ENCODE data around the gene ZNF524. TPM values are rescaled to one million over a fixed set of nuclear protein-coding genes. Genes with fewer than 3 reads are reported as not detected.

Gene ZNF524
- total RNA-seq, 2 donors from 2014 or later = 10.6 to 14.7 TPM

- Mint-ChIP-seq H3K27ac (no peak overlapping the region), H3K4me3 (no peak overlapping the region), H3K9me3 (no peaks in the 10 kb centered on the region), H3K4me1 (ENCODE audit: low read depth in 2 of 2) (peaks cover 20 to 37% of the 10 kb centered on the region in 2 donors), H3K36me3 (peaks cover 4% of the 10 kb centered on the region), H3K27me3 (no peaks in the 10 kb centered on the region)
- ATAC-seq (no peak), DNase-seq (ENCODE audit: low spot score) (no peak)
Measured at GRCh38 chr19:55613396-55613795, 13.3 kb downstream of the ZNF524 start.

GRCh38 chr19:55613930-55614710 lies 14.0 kb downstream of the ZNF524 start:
- Mint-ChIP-seq H3K4me1 (ENCODE audit: low read depth in 2 of 2) (peaks cover 16 to 33% of the 10 kb centered on the region in 2 donors), H3K4me3 (no peak overlapping the region), H3K9me3 (no peaks in the 10 kb centered on the region), H3K36me3 (peaks cover 4% of the 10 kb centered on the region), H3K27me3 (no peaks in the 10 kb centered on the region), H3K27ac (no peak overlapping the region)
- ATAC-seq (no peak), DNase-seq (ENCODE audit: low spot score) (no peak)

GRCh38 chr19:55614711-55615542 lies 14.8 kb downstream of the ZNF524 start:
- no peak overlapping the region for H3K27ac Mint-ChIP-seq
- no peaks in the 10 kb centered on the region for H3K27me3 Mint-ChIP-seq

GRCh38 chr19:55615543-55616394 lies 15.7 kb downstream of the ZNF524 start:
- H3K27ac Mint-ChIP-seq = no peak overlapping the region
- ATAC-seq (no peak), DNase-seq (ENCODE audit: low spot score) (no peak)
- H3K4me3 Mint-ChIP-seq = no peak overlapping the region
- H3K9me3 Mint-ChIP-seq = no peaks in the 10 kb centered on the region
- no peaks in the 10 kb centered on the region for H3K27me3 Mint-ChIP-seq
- peaks cover 4% of the 10 kb centered on the region for H3K36me3 Mint-ChIP-seq
- H3K4me1 Mint-ChIP-seq (ENCODE audit: low read depth in 2 of 2) = peaks cover 19 to 28% of the 10 kb centered on the region in 2 donors

More at GRCh38 chr19:55614711-55615542, 14.8 kb downstream of the ZNF524 start:
- DNase-seq (ENCODE audit: low spot score) = no peak
- Mint-ChIP-seq H3K9me3 (no peaks in the 10 kb centered on the region), H3K4me1 (ENCODE audit: low read depth in 2 of 2) (peaks cover 13 to 25% of the 10 kb centered on the region in 2 donors), H3K36me3 (peaks cover 4% of the 10 kb centered on the region), H3K4me3 (no peak overlapping the region)
- ATAC-seq = no peak

- H3K9me3 Mint-ChIP-seq = no peaks in the 10 kb centered on the region
- peaks cover 21 to 23% of the 10 kb centered on the region in 2 donors for H3K4me1 Mint-ChIP-seq (ENCODE audit: low read depth in 2 of 2)
- no peaks in the 10 kb centered on the region for H3K27me3 Mint-ChIP-seq
- peaks cover 4% of the 10 kb centered on the region for H3K36me3 Mint-ChIP-seq
- H3K27ac Mint-ChIP-seq = no peak overlapping the region
- ATAC-seq (no peak), DNase-seq (ENCODE audit: low spot score) (no peak)
- no peak overlapping the region for H3K4me3 Mint-ChIP-seq
Measured at GRCh38 chr19:55616395-55616875, 16.3 kb downstream of the ZNF524 start.

- DNase-seq (ENCODE audit: low spot score) = no peak
- peaks cover 4% of the 10 kb centered on the region for H3K36me3 Mint-ChIP-seq
- no peaks in the 10 kb centered on the region for H3K9me3 Mint-ChIP-seq
- no peak overlapping the region for H3K27ac Mint-ChIP-seq
- H3K4me3 Mint-ChIP-seq = no peak overlapping the region
- H3K4me1 Mint-ChIP-seq (ENCODE audit: low read depth in 2 of 2) = peaks cover 16 to 18% of the 10 kb centered on the region in 2 donors
- no peaks in the 10 kb centered on the region for H3K27me3 Mint-ChIP-seq
- ATAC-seq = no peak
Measured at GRCh38 chr19:55617426-55617825, 17.3 kb downstream of the ZNF524 start.

GRCh38 chr19:55618426-55618825 lies 18.3 kb downstream of the ZNF524 start:
- no peaks in the 10 kb centered on the region for H3K27me3 Mint-ChIP-seq
- DNase-seq (ENCODE audit: low spot score) (no peak), ATAC-seq (no peak)
- H3K9me3 Mint-ChIP-seq = no peaks in the 10 kb centered on the region
- peaks cover 4% of the 10 kb centered on the region for H3K36me3 Mint-ChIP-seq
- no peak overlapping the region for H3K4me3 Mint-ChIP-seq
- peaks cover 15% of the 10 kb centered on the region in 2 donors for H3K4me1 Mint-ChIP-seq (ENCODE audit: low read depth in 2 of 2)
- no peak overlapping the region for H3K27ac Mint-ChIP-seq

GRCh38 chr19:55619286-55619685 lies 19.2 kb downstream of the ZNF524 start:
- H3K4me1 Mint-ChIP-seq (ENCODE audit: low read depth in 2 of 2) = peaks cover 22% of the 10 kb centered on the region in 2 donors
- ATAC-seq = no peak
- H3K36me3 Mint-ChIP-seq = peaks cover 4% of the 10 kb centered on the region
- H3K27ac Mint-ChIP-seq = peak overlapping the region in 1 of 2 donors; percentile 36
- H3K4me3 Mint-ChIP-seq = no peak overlapping the region
- H3K9me3 Mint-ChIP-seq = no peaks in the 10 kb centered on the region
- no peaks in the 10 kb centered on the region for H3K27me3 Mint-ChIP-seq
- DNase-seq (ENCODE audit: low spot score) = no peak

GRCh38 chr19:55620410-55621204 lies 20.5 kb downstream of the ZNF524 start:
- no peak overlapping the region for H3K4me3 Mint-ChIP-seq
- H3K9me3 Mint-ChIP-seq = no peaks in the 10 kb centered on the region
- H3K36me3 Mint-ChIP-seq = peaks cover 4% of the 10 kb centered on the region
- peaks cover 28 to 32% of the 10 kb centered on the region in 2 donors for H3K4me1 Mint-ChIP-seq (ENCODE audit: low read depth in 2 of 2)
- DNase-seq (ENCODE audit: low spot score) (no peak), ATAC-seq (no peak)
- peak overlapping the region in 1 of 2 donors; percentile 36 for H3K27ac Mint-ChIP-seq
- H3K27me3 Mint-ChIP-seq = no peaks in the 10 kb centered on the region

GRCh38 chr19:55621205-55621672 lies 21.2 kb downstream of the ZNF524 start:
- Mint-ChIP-seq H3K9me3 (no peaks in the 10 kb centered on the region), H3K4me3 (no peak overlapping the region), H3K27ac (no peak overlapping the region), H3K4me1 (ENCODE audit: low read depth in 2 of 2) (peaks cover 31 to 32% of the 10 kb centered on the region in 2 donors), H3K27me3 (no peaks in the 10 kb centered on the region), H3K36me3 (peaks cover 4% of the 10 kb centered on the region)
- ATAC-seq (no peak), DNase-seq (ENCODE audit: low spot score) (no peak)

- ATAC-seq (no peak), DNase-seq (ENCODE audit: low spot score) (no peak)
- Mint-ChIP-seq H3K27me3 (no peaks in the 10 kb centered on the region), H3K36me3 (peaks cover 4% of the 10 kb centered on the region), H3K4me1 (ENCODE audit: low read depth in 2 of 2) (peaks cover 32 to 36% of the 10 kb centered on the region in 2 donors), H3K4me3 (no peak overlapping the region), H3K9me3 (no peaks in the 10 kb centered on the region), H3K27ac (no peak overlapping the region)
Measured at GRCh38 chr19:55621673-55622231, 21.7 kb downstream of the ZNF524 start.

- H3K36me3 Mint-ChIP-seq = peaks cover 2% of the 10 kb centered on the region
- H3K4me3 Mint-ChIP-seq = no peak overlapping the region
- H3K27me3 Mint-ChIP-seq = no peaks in the 10 kb centered on the region
- no peak for ATAC-seq
- no peak overlapping the region for H3K27ac Mint-ChIP-seq
- H3K9me3 Mint-ChIP-seq = no peaks in the 10 kb centered on the region
- peaks cover 29 to 39% of the 10 kb centered on the region in 2 donors for H3K4me1 Mint-ChIP-seq (ENCODE audit: low read depth in 2 of 2)
- DNase-seq (ENCODE audit: low spot score) = no peak
Measured at GRCh38 chr19:55622242-55622969, 22.3 kb downstream of the ZNF524 start.
